ENCODE data around the gene GOLGA6L6.
"Not testable (repeated sequence)": the region's sequence is repeated elsewhere in the genome, so short reads cannot be mapped to it uniquely, and the experiment has no call there.

Gene GOLGA6L6, protein sequence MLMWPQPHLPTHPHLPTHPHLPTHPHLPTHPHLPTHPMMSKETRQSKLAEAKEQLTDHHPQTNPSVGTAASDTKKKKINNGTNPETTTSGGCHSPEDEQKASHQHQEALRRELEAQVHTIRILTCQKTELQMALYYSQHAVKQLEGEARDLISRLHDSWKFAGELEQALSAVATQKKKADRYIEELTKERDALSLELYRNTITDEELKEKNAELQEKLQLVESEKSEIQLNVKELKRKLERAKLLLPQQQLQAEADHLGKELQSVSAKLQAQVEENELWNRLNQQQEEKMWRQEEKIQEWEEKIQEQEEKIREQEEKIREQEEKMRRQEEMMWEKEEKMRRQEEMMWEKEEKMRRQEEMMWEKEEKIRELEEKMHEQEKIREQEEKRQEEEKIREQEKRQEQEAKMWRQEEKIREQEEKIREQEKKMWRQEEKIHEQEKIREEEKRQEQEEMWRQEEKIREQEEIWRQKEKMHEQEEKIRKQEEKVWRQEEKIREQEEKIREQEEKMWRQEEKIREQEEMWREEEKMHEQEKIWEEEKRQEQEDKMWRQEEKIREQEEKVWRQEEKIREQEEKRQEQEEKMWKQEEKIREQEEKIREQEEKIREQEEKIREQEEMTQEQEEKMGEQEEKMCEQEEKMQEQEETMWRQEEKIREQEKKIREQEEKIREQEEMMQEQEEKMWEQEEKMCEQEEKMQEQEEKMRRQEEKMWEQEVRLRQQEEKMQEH

DNA sequence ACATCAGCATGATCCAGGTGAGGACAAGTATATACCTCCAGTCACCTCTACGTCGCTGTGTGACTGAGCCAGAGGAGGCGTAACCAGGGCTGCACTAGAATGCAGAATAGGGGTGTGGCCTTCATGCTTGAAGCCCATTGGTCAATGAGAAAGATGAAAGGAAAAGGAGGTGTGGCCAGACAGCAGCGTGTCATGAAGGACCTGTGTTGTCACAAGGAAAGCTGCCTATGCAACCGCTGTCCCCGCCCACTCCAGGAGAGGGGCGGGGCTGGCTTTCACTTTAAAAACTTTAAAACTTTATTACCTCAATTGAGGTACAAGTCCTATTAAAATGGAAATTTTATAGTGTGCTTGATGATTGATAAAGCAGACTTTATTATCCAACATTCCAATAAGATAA, at the start of gene GOLGA6L6:
Gene GOLGA6L6 (minus strand): TSS at position 101 of the 400 bp plus-strand sequence. CDS start 91 bp downstream, at position 10.
- DNase-seq = not testable (repeated sequence)

DNA sequence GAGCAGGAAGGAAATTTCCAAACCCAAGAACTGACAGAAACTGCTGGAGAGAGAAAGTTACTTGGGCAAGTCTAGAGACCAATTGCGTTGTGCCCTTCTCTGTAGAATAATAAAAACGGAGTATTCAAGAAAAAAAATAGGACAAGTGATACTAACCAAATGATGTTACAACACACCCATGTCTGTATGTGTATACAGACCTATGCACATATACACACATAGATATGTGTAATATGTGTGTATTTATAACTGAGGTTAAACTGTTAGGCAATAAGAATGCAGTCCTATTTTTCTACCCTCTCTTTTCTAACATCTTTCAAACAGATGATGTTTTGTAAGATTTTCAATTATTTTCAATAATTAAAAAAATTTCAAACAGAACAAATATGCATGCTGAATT, 48.5 kb upstream of the GOLGA6L6 start:
- not testable (repeated sequence) for DNase-seq

DNA sequence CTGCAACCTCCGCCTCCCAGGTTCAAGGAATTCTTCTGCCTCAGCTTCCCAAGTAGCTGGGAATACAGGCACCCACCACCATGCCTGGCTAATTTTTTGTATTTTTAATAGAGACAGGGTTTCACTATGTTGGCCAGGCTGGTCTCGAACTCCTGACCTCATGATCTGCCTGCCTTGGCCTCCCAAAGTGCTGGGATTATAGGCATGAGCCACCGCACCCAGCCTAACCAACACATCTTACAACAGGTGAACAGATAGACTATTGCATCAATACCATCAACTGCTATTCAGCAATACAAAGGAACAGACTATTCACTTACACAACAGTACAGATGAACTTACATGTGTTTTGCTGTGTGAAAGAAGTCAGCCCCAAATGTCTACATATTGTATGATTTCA, 45.2 kb upstream of the GOLGA6L6 start:
- not testable (repeated sequence) for DNase-seq

DNA sequence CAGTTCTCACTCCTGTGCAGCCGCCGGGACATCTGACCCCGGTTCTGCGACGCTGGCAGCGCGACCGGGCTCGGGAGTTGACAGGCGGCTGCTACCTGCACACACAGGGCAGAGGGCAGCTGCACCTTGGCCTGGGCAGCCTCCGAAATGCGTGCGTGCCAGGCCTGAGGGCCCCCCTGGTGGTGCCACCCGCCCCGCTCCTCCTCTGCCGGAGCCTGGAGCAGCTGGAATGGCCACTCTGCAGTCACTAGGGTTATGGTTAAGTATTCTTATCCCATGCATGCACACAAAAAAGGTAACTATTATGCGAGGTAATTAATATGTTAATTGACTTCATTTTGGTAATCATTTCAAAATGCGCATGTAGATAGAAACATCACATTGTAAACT, 41.1 kb upstream of the GOLGA6L6 start:
- DNase-seq = not testable (repeated sequence)

DNA sequence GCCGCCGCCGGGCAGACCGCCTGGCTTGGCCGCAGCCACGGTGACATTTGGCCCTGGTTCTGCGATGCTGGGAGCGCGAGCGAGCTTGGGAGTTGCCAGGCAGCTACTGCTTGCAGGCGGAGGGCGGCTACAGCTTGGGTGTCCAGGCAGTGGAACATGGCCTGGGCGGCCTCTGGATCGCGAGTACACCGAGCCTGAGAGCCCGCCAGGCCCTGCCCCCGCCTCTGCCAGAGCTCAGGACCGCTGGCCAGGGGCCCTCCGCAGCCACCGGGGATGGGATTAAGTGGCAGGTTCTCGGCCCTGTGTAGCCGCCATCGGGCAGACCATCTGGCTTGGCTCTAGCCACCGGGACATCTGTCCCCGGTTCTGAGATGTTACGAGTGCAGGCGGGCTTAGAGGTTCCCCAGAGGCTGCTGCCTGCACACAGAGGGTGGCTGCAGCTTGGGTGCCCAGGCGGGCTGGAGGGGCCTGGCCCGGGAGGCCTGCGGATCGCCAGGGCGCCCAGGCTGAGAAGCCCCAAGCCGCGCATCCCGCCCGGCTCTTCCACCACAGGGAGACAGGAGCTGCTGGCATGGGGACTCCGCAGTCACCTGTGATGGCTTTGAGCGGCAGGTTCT, 40.6 kb upstream of the GOLGA6L6 start:
- not testable (repeated sequence) for DNase-seq

DNA sequence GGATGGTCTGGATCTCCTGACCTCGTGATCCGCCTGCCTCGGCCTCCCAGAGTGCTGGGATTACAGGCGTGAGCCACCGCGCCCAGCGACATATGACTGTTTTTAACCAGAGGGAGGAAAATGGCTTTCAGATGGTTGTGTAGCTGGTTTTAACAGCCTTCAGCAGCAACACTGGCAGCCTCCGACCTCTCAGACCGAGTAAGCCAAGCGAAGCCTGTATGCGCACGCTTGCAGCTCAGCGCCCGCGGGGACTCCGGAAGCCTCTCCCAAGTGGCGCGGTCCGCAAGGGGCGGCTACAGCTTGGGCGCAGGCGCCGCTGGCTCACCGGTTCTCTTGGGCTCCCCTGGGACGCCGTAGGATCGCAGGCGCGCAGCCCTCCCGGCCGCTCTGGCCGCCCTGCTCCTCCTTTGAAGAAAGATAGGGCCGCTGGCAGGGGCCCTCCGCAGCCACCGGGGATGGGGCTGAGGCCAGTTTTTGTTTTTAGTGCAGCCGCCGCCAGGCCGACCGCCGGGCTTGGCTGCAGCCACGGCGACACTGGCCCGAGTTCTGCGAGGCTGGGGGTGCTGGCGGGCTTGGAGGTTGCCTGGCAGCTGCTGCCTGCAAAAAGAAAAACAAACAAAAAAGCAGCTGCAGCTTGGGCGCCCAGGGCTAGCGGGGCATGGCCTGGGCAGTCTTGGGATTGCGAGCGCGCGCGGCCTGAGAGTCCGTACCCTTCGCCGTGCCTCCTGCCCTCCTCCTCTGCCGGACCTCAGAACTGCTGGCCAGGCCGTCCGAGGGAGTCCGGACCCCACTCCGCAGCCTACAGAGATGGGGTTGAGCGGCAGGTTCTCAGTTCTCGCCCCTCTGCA, 39.9 kb upstream of the GOLGA6L6 start:
- DNase-seq = not testable (repeated sequence)

DNA sequence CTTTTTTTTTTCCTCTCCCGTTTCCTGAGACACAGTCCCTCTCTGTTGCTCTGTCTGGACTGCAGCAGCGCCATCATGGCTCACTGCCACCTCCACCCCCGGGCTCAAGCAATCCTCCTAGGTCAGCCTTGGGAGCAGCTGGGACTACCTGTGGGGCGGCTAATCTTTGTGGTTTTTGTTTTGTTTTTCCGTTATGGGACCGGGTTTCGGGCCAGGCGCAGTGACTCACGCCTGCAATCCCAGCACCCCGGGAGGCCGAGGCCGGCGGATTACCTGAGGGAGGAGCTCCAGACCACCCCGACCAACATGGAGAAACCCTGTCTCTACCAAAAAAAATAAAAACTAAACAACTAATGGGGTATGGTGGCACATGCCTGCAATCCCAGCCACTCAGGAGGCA, 38.1 kb upstream of the GOLGA6L6 start:
- DNase-seq = not testable (repeated sequence)

DNA sequence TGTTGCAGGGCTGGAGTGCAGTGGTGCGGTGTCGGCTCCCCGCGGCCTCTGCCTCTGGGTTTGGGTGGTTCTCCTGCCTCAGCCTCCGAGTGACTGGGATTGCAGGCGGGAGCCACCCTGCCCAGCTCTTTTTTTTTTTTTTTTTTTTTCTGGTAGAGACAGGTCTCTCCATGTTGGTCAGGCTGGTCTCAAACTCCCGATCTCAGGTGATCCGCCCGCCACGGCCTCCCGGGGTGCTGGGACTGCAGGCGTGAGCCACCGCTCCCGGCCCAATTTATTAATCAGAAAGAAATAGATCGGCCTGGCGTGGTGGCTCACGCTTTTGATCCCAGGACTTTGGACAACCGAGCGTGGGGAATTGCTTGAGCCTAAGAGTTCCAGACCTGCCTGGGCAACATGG, 9.7 kb upstream of the GOLGA6L6 start:
- DNase-seq = not testable (repeated sequence)

DNA sequence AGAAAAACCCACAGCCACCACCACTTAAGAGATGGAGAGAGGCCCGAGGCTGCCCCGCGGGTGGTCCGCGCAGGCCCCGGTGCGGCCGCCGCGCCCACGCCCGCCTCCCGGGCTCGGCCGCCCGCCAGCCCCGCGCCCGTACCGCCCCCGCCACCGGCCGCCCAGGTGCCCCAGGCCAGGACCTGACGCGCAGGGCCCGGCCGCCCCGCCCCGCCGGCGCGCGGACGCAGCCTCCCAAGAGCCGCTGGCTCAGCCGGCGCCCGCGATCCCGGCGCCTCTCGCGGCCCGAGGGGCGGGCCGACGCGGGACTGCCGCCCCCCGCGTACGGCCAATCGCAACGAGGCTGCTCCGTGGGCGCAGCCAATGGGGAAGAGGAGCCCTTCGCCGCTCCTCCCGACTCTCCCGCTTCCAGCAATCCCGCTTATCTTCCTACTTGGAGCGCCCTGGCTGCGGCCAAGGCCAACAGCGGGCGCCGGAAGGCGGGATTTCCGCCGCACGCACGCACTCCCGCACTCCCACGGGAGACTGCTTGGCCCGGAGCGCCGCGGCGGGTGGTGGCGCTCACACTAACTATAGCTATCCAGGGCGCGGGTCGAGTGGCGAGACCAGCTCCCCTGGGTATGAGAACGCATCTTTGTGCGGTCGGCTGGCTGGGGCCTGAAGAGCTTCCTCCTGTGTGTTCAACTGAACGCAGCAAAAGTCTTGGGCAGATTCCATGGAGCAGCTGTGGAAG, 35.5 kb downstream of the GOLGA6L6 start:
- DNase-seq = not testable (repeated sequence)

DNA sequence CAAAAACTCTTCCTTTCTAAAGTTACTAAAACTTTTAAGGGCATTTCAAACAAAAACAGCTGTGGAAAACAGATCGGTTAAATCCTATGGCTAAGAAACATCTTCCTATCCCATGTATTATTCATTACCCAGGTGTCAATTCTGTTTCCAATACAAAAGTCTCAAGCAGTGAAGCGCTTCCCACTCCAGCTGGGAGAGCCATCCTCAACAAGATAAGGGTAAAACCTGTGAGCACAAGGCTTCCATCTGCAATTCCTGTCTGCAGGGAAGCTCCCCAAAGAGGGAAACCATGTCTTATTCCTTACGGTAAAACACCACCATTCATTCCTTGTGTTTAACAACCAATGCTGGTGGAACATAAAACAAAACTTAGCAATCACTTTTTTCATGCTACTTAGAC, 38.8 kb downstream of the GOLGA6L6 start:
- not testable (repeated sequence) for DNase-seq

DNA sequence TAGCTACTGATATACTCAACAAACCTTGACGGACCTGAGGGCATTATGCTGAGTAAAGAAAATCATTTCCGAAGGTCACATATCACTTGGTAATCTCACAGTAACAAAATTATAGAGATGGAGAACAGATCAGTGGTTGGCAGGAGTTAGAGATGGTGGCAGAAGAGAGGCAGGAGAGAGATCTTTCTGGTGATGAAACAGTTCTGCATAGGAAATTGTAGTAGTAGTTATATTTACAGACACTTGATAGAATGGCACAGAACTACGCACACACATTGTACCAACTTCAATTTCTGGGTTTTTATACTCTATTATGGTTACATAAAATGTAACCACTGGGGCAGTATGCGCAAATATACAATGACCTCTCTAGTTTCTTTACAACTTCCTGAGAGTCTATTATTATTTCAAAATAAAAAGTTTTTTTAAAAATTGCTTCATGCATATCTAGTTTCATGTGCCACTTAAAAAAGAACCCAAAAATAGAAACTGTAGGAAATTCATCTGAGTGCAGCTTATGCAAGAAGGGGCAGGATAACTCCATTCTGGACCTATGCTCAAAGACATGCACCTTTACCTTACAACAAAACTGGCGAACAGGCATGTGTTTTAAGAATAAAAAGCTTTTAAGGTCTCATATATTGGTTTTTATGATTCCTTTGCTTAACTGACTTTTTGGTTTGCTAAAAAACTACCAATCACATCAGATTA, 39.9 kb downstream of the GOLGA6L6 start:
- not testable (repeated sequence) for DNase-seq

DNA sequence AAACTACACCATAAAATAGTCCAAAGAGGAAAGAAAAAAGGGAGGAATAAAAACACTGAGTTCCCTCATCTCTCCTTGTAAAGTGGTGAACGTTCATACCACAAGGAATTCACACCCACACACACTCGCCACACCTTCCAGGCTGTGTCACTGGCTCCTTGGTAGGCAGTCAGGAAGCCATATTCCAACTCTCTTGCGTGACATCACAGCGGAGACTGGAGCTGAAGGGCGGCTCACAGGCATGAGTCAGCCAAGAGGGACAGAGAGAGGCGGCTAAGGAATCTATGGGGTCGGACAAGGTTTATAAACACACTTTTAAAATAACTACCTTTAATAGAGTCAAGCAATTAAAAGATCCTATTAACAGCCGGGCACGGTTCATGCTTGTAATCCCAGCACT, 43.8 kb downstream of the GOLGA6L6 start:
- not testable (repeated sequence) for DNase-seq

DNA sequence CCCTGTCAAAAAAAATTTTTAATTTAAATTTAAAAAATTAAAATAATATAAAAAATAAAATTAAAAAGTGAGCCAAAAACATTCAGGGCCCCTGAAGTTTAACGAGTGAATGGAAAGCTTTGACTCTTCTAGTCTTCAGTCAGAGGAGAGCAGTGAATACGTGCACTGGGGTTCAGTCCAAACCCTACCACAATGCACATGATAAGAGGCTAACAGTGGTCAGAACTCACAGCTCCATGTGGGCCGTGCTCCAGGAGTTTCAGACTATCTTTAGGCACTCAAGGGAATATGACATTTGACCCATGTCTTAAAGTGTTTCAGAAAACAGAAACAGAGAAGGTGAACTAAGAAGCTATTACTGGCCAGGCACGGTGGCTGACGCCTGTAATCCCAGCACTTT, 48.6 kb downstream of the GOLGA6L6 start:
- not testable (repeated sequence) for DNase-seq

DNA sequence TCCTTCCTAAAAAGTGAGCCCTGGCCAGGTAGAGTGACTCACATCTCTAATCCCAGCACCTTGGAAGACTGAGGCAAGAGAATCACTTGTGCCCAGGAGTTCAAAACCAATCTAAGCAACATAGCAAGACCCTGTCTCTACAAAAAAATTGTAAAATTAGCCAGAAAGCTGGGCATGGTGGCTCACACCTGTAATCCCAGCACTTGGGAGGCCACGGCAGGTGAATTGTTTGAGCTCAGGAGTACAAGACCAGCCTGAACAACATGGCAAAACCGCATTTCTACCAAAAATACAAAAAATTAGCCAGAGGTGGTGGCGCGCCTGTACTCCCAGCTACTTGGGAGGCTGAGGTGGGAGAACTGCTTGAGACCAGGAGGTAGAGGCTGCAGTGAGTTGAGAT, 49.0 kb downstream of the GOLGA6L6 start:
- DNase-seq = not testable (repeated sequence)

DNA sequence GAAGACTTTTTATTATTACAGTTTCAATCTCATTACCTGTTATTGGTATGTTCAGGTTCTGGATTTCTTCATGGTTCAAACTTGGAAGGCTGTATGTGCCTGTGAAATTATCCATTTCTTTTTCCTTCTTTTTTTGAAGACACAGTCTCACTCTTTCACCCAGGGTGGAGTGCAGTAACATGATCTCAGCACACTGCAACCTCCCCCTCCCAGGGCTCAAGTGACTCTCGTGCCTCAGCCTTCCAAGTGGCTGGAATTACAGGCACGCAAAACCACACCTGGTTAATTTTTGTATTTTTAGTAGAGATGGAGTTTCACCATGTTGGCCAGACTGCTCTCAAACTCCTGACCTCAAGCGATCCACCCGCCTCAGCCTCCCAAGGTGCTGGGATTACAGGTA, 52.3 kb downstream of the GOLGA6L6 start:
- not testable (repeated sequence) for DNase-seq

Data from NCI-H1417 treated with DMSO at 0.1 percent for 48 hours (cell line).